H9 (cell line): ENCODE results near the gene MZT2A. TPM values are rescaled to one million over a fixed set of nuclear protein-coding genes. Genes with fewer than 3 reads are reported as not detected.
A peak's percentile ranks its signal among the peaks of the same experiment; 100 is the strongest.
"Not testable (repeated sequence)": the region's sequence is repeated elsewhere in the genome, so short reads cannot be mapped to it uniquely, and the experiment has no call there.

Experiments used
- DNase-seq: peaks from one replicate; pipeline ENCODE4 v3.0.0-alpha.2; 2017
- H2AFZ ChIP-seq: one replicate; pipeline ENCODE4 v1.6.1; 2013; ENCODE audit warnings: mild to moderate bottlenecking, low read length, control low read depth, moderate library complexity
- H2AK5ac ChIP-seq: 2 replicates; pipeline ENCODE4 v1.6.1; 2013; ENCODE audit warnings: low read length, control low read depth, mixed read lengths; ENCODE audit not compliant: insufficient read length
- H2BK120ac ChIP-seq: one replicate; pipeline ENCODE4 v1.6.1; 2013; ENCODE audit warnings: low read depth, mild to moderate bottlenecking, low read length, control low read depth, inconsistent platforms; ENCODE audit not compliant: poor library complexity, severe bottlenecking
- H2BK12ac ChIP-seq: 2 replicates; pipeline ENCODE4 v1.6.1; 2013; ENCODE audit warnings: low read length, control low read depth, mixed read lengths, low read depth; ENCODE audit not compliant: insufficient read length
- H2BK15ac ChIP-seq: 2 replicates; pipeline ENCODE4 v1.6.1; 2013; ENCODE audit warnings: low read depth, low read length, control low read depth
- H2BK20ac ChIP-seq: one replicate; pipeline ENCODE4 v1.6.1; 2013; ENCODE audit warnings: low read depth, mild to moderate bottlenecking, low read length, control low read depth, inconsistent platforms; ENCODE audit not compliant: poor library complexity, severe bottlenecking
- H2BK5ac ChIP-seq: 2 replicates; pipeline ENCODE4 v1.6.1; 2013; ENCODE audit warnings: low read length, control low read depth, mixed read lengths; ENCODE audit not compliant: insufficient read length
- H3K14ac ChIP-seq: 2 replicates; pipeline ENCODE4 v1.6.1; 2013; ENCODE audit warnings: low read length, control low read depth; ENCODE audit not compliant: insufficient read depth
- H3K18ac ChIP-seq: 2 replicates; pipeline ENCODE4 v1.6.1; 2013; ENCODE audit warnings: low read depth, mild to moderate bottlenecking, mixed read lengths, low read length, control low read depth; ENCODE audit not compliant: insufficient read length
- H3K23ac ChIP-seq: 2 replicates; pipeline ENCODE4 v1.6.1; 2013; ENCODE audit warnings: low read length, control low read depth, mixed read lengths, low read depth; ENCODE audit not compliant: insufficient read length
- H3K23me2 ChIP-seq: 2 replicates; pipeline ENCODE4 v1.6.1; 2013; ENCODE audit warnings: low read depth, mild to moderate bottlenecking, mixed read lengths, low read length, control low read depth; ENCODE audit not compliant: insufficient read length, poor library complexity, severe bottlenecking
- H3K27ac ChIP-seq: 2 replicates; pipeline ENCODE4 v1.5.1; 2013; ENCODE audit warnings: low read length, control low read depth, mixed read lengths, low read depth; ENCODE audit not compliant: insufficient read length
- H3K27me3 ChIP-seq: 2 replicates; pipeline ENCODE4 v1.6.1; 2013; ENCODE audit warnings: low read length, control low read depth, inconsistent platforms; ENCODE audit not compliant: insufficient read depth
- H3K4ac ChIP-seq: 2 replicates; pipeline ENCODE4 v1.6.1; 2013; ENCODE audit warnings: low read depth, mild to moderate bottlenecking, control low read depth, inconsistent platforms, low read length, moderate library complexity
- H3K4me1 ChIP-seq: 2 replicates; pipeline ENCODE4 v1.6.1; 2013; ENCODE audit warnings: low read length, control low read depth, inconsistent platforms; ENCODE audit not compliant: insufficient read depth
- H3K4me2 ChIP-seq: 2 replicates; pipeline ENCODE4 v1.6.1; 2013; ENCODE audit warnings: low read length, control low read depth, mixed read lengths; ENCODE audit not compliant: insufficient read length, insufficient read depth
- H3K56ac ChIP-seq: 2 replicates; pipeline ENCODE4 v1.6.1; 2013; ENCODE audit warnings: low read depth, mild to moderate bottlenecking, mixed read lengths, low read length, control low read depth; ENCODE audit not compliant: insufficient read length
- H3K79me1 ChIP-seq: 2 replicates; pipeline ENCODE4 v1.6.1; 2013; ENCODE audit warnings: low read depth, mild to moderate bottlenecking, moderate library complexity, low read length, control low read depth, inconsistent platforms; ENCODE audit not compliant: insufficient read depth, poor library complexity, severe bottlenecking
- H3K79me2 ChIP-seq: 2 replicates; pipeline ENCODE4 v1.6.1; 2013; ENCODE audit warnings: low read length, control low read depth, inconsistent platforms; ENCODE audit not compliant: insufficient read depth
- H3K9ac ChIP-seq: 2 replicates; pipeline ENCODE4 v1.6.1; 2013; ENCODE audit warnings: low read length, control low read depth, mixed read lengths; ENCODE audit not compliant: insufficient read length; ENCODE audit errors: extremely low read depth
- H3K9me3 ChIP-seq: one replicate; pipeline ENCODE4 v1.6.1; 2013; ENCODE audit warnings: low read depth, low read length, inconsistent platforms; ENCODE audit not compliant: control insufficient read depth
- H3T11ph ChIP-seq: one replicate; pipeline ENCODE4 v1.6.1; 2013; ENCODE audit warnings: mild to moderate bottlenecking, low read length, control low read depth, inconsistent platforms
- H4K20me1 ChIP-seq: one replicate; pipeline ENCODE4 v1.6.1; 2013; ENCODE audit not compliant: control insufficient read depth, insufficient read length, insufficient read depth
- H4K5ac ChIP-seq: 2 replicates; pipeline ENCODE4 v1.6.1; 2013; ENCODE audit warnings: low read depth, mild to moderate bottlenecking, mixed read lengths, low read length, control low read depth; ENCODE audit not compliant: insufficient read length
- H4K8ac ChIP-seq: replicated peaks from 2 replicates; pipeline ENCODE4 v1.6.1; 2013; ENCODE audit warnings: low read length, control low read depth, mixed read lengths, low read depth; ENCODE audit not compliant: insufficient read length
- H4K91ac ChIP-seq: 2 replicates; pipeline ENCODE4 v1.6.1; 2013; ENCODE audit warnings: low read depth, mild to moderate bottlenecking, moderate library complexity, mixed read lengths, low read length, control low read depth; ENCODE audit not compliant: insufficient read length
- H3K27ac Mint-ChIP-seq, 3 experiments: 2 replicates in 2 of 3; 3 replicates in 1 of 3; pipeline ENCODE4 v1.8.0; 2020 to 2021; ENCODE audit warnings: mixed read lengths in 3 of 3, mild to moderate bottlenecking in 1 of 3, moderate library complexity in 1 of 3
- H3K27me3 Mint-ChIP-seq: 2 replicates; pipeline ENCODE4 v1.8.0; 2021; ENCODE audit warnings: low read depth, mild to moderate bottlenecking, moderate library complexity, mixed read lengths
- H3K36me3 Mint-ChIP-seq, 3 experiments: 2 replicates in 2 of 3; 3 replicates in 1 of 3; pipeline ENCODE4 v1.8.0; 2020 to 2021; ENCODE audit warnings: low read depth in 3 of 3, mixed read lengths in 3 of 3; ENCODE audit not compliant: insufficient read depth in 1 of 3
- H3K4me1 Mint-ChIP-seq, 2 experiments: 2 replicates each; pipeline ENCODE4 v1.8.0; 2020; ENCODE audit warnings: mixed read lengths in 2 of 2
- H3K4me3 Mint-ChIP-seq, 2 experiments: 2 replicates in 1 of 2; 3 replicates in 1 of 2; pipeline ENCODE4 v1.8.0; 2020 to 2021; ENCODE audit warnings: mild to moderate bottlenecking in 2 of 2, mixed read lengths in 2 of 2, moderate library complexity in 1 of 2
- H3K9me3 Mint-ChIP-seq, 2 experiments: 2 replicates in 1 of 2; 3 replicates in 1 of 2; pipeline ENCODE4 v1.8.0; 2020; ENCODE audit warnings: mild to moderate bottlenecking in 2 of 2, mixed read lengths in 2 of 2, moderate library complexity in 1 of 2
- WGBS: extraction: QIAGEN DNeasy Blood & Tissue Kit; methylation state at CpG from one replicate; pipeline ENCODE4 v1.1.7; 2013; ENCODE audit warnings: missing lambda C conversion rate, low lambda C conversion rate, mixed read lengths; ENCODE audit not compliant: insufficient read length; ENCODE audit errors: extremely low coverage; 5-methylcytosine and 5-hydroxymethylcytosine counted together
- total RNA-seq: library from RNA; stranded (reverse); gene quantifications from 2 replicates; pipeline ENCODE4 v1.2.1, GENCODE V29; 2021

Gene MZT2A
- total RNA-seq, 1 experiment from 2014 or later: 127 TPM

DNA sequence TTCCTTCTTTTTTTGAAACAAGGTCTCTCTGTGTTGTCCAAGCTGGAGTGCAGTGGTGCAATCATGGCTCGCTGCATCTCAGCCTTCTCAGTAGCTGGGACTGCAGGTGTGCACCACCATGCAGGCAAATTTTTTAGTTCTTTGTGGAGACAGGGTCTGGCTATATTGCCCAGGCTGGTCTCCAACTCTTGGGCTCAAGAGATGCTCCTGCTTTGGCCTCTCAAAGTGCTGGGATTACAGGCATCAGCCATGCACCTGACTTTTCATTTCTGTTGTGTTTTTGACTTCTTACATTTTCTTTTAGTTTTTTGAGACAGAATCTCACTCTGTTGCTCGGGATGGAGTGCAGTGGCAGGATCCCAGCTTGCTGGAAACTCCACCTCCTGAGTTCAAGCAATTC, 33.1 kb upstream of the MZT2A start:
- not testable (repeated sequence) for H2AK5ac ChIP-seq, H3K27me3 ChIP-seq, H3K27me3 Mint-ChIP-seq, H4K5ac ChIP-seq, H3K9ac ChIP-seq, H3K9me3 Mint-ChIP-seq, H2AFZ ChIP-seq, H2BK120ac ChIP-seq, H3K79me1 ChIP-seq, H2BK12ac ChIP-seq, H3K4me3 Mint-ChIP-seq, H4K20me1 ChIP-seq, H3K18ac ChIP-seq, H3K56ac ChIP-seq, H3K4me1 ChIP-seq, H2BK5ac ChIP-seq, H3K23ac ChIP-seq, H3K23me2 ChIP-seq, H2BK20ac ChIP-seq, H3K36me3 Mint-ChIP-seq, H3K79me2 ChIP-seq, H2BK15ac ChIP-seq, H3K27ac Mint-ChIP-seq, H3K14ac ChIP-seq, H3T11ph ChIP-seq, H4K91ac ChIP-seq, H3K9me3 ChIP-seq, H3K27ac ChIP-seq, H3K4me2 ChIP-seq, H3K4me1 Mint-ChIP-seq, H3K4ac ChIP-seq, H4K8ac ChIP-seq
- peak; percentile 1 for DNase-seq
- no CpG with 5 or more reads among the region's 2 CpGs for WGBS
